Lung (tissue), 12 donors: ENCODE results near the gene DYRK2. TPM values are rescaled to one million over a fixed set of nuclear protein-coding genes. Genes with fewer than 3 reads are reported as not detected.

ENCODE experiments used
- ATAC-seq: fragments of 200-7000 bp; cut with Tn5 transposase; one replicate; pipeline ENCODE4 v1.9.1; 2020; ENCODE audit warnings: moderate number of reproducible peaks; ENCODE audit not compliant: insufficient read depth, low FRiP score
- DNase-seq, 3 donors: peaks; one replicate each; pipeline ENCODE4 v3.0.0-alpha.2; 2013 to 2017
- H3K27ac ChIP-seq, 2 donors: one replicate each; pipeline ENCODE4 v1.5.1; 2013; ENCODE audit warnings: mild to moderate bottlenecking in 2 of 2, moderate library complexity in 2 of 2, control low read depth in 1 of 2, inconsistent platforms in 1 of 2, low read depth in 1 of 2, low read length in 1 of 2
- H3K27me3 ChIP-seq, 3 donors: one replicate each; pipeline ENCODE4 v1.5.1; 2013; ENCODE audit warnings: low read length in 2 of 3; ENCODE audit not compliant: control insufficient read depth in 3 of 3, insufficient read depth in 3 of 3
- H3K36me3 ChIP-seq, 4 donors: one replicate each; pipeline ENCODE4 v1.5.1; 2013; ENCODE audit warnings: low read length in 4 of 4, mild to moderate bottlenecking in 1 of 4, moderate library complexity in 1 of 4; ENCODE audit not compliant: control insufficient read depth in 4 of 4, insufficient read depth in 4 of 4
- H3K4me1 ChIP-seq, 5 donors: one replicate each; pipeline ENCODE4 v1.5.1; 2013; ENCODE audit warnings: low read length in 5 of 5, mild to moderate bottlenecking in 2 of 5, moderate library complexity in 1 of 5; ENCODE audit not compliant: control insufficient read depth in 5 of 5, insufficient read depth in 5 of 5
- H3K4me3 ChIP-seq: one replicate; pipeline ENCODE4 v1.5.1; 2013; ENCODE audit warnings: mild to moderate bottlenecking, control low read depth, moderate library complexity
- H3K9ac ChIP-seq, 2 donors: one replicate each; pipeline ENCODE4 v1.5.1; 2013; ENCODE audit warnings: low read length in 2 of 2, control low read depth in 1 of 2; ENCODE audit not compliant: insufficient read depth in 1 of 2
- H3K9me3 ChIP-seq, 4 donors: one replicate each; pipeline ENCODE4 v1.5.1; 2013; ENCODE audit warnings: low read length in 3 of 4, mild to moderate bottlenecking in 1 of 4, moderate library complexity in 1 of 4; ENCODE audit not compliant: control insufficient read depth in 4 of 4, insufficient read depth in 3 of 4
- CTCF ChIP-seq: IDR thresholded peaks from 2 replicates; pipeline ENCODE4 v1.5.1; 2012; ENCODE audit warnings: mild to moderate bottlenecking; ENCODE audit errors: control extremely low read depth, extremely low read depth
- WGBS, 2 donors: extraction: QIAGEN DNeasy Blood & Tissue Kit; methylation state at CpG; one replicate each; pipeline ENCODE4 v1.1.7; 2013; 5-methylcytosine and 5-hydroxymethylcytosine counted together
- polyA plus RNA-seq, 2 donors: library from polyadenylated mRNA; stranded (reverse); fragments of 200-250 nt; gene quantifications; one replicate each; pipeline ENCODE4 v1.2.1, GENCODE V29; 2013
- total RNA-seq, 2 donors: library from RNA; depleted of rRNA in 1 of 2; stranded (reverse); fragments of >200 nt in 1 of 2; gene quantifications; one replicate each; pipeline ENCODE4 v1.2.1, GENCODE V29; 2014 to 2021
- donor health status: control.
- donor health status: control.
- donor health status: Bipolar disorder and iron deficiency.
- donor health status: healthy.
- donor health status: DM: yes; HTN: yes; CAD: no.

DYRK2 gene
- total and polyA plus RNA-seq, 4 donors: 3.1 to 34.9 (median 12.7) TPM

- ATAC-seq (no peak), DNase-seq (no peak)
- Histone ChIP-seq H3K9me3 (peaks cover 0 to 3% (median 0%) of the 10 kb centered on the region in 4 donors), H3K4me3 (no peak overlapping the region), H3K27me3 (no peaks in the 10 kb centered on the region), H3K27ac (no peak overlapping the region), H3K4me1 (no peaks in the 10 kb centered on the region), H3K36me3 (no peaks in the 10 kb centered on the region), H3K9ac (no peak overlapping the region)
- 97% methylated on average over 3 of the region's 3 CpGs for WGBS, 2 donors
- no peak for TF ChIP-seq CTCF
These were observed 28.6 kb downstream of the DYRK2 start for GRCh38 chr12:67677166-67677565.

GRCh38 chr12:67681105-67681778 is 32.7 kb downstream of the DYRK2 start:
- WGBS, 2 donors: 77 to 91% methylated on average over 4 of the region's 4 CpGs
- DNase-seq: peak in 2 of 3 donors; percentile 20 to 64
- no peak overlapping the region for H3K9ac ChIP-seq

GRCh38 chr12:67681941-67682620 is 33.5 kb downstream of the DYRK2 start:
- no peaks in the 10 kb centered on the region for H3K9me3 ChIP-seq
- H3K36me3 ChIP-seq: no peaks in the 10 kb centered on the region
- H3K4me1 ChIP-seq: no peaks in the 10 kb centered on the region
- no peak for ATAC-seq
- DNase-seq: no peak
- no peak overlapping the region for H3K4me3 ChIP-seq
- H3K27ac ChIP-seq: no peak overlapping the region
- no peak overlapping the region for H3K9ac ChIP-seq
- 90 to 98% methylated on average over 1 of the region's 1 CpG for WGBS, 2 donors
- no peaks in the 10 kb centered on the region for H3K27me3 ChIP-seq
- TF ChIP-seq CTCF: no peak

More at GRCh38 chr12:67681105-67681778, 32.7 kb downstream of the DYRK2 start:
- peak; percentile 41 for ATAC-seq
- TF ChIP-seq CTCF: no peak
- Histone ChIP-seq H3K4me1 (no peaks in the 10 kb centered on the region), H3K27me3 (no peaks in the 10 kb centered on the region), H3K9me3 (no peaks in the 10 kb centered on the region), H3K4me3 (no peak overlapping the region), H3K36me3 (no peaks in the 10 kb centered on the region), H3K27ac (peak overlapping the region in 1 of 2 donors; percentile 63)
